Measurements from ENCODE around the gene SDK2. TPM values are rescaled to one million over a fixed set of nuclear protein-coding genes. Genes with fewer than 3 reads are reported as not detected.

The SDK2 gene
- total RNA-seq, 2 donors from 2014 or later, result 1.5 to 5.6 TPM

GRCh38 chr17:73642659-73643000 lies 1.6 kb downstream of the SDK2 start:
- Histone ChIP-seq H3K27me3 (no peaks in the 10 kb centered on the region), H3K27ac (no peak overlapping the region), H3K9me3 (no peaks in the 10 kb centered on the region), H3K4me3 (peak overlapping the region in 1 of 2 donors; percentile 59), H3K4me1 (peaks cover 0 to 27% of the 10 kb centered on the region in 2 donors), H3K36me3 (no peaks in the 10 kb centered on the region)
- DNase-seq (ENCODE audit: low spot score), result no peak
- no peak for TF ChIP-seq CTCF (IDR thresholded peaks at IDR 0.05)

- TF ChIP-seq CTCF (IDR thresholded peaks at IDR 0.05), result no peak
- Histone ChIP-seq H3K27me3 (no peaks in the 10 kb centered on the region), H3K36me3 (no peaks in the 10 kb centered on the region), H3K4me1 (peaks cover 0 to 27% of the 10 kb centered on the region in 2 donors), H3K9me3 (no peaks in the 10 kb centered on the region), H3K27ac (no peak overlapping the region), H3K4me3 (no peak overlapping the region)
- DNase-seq (ENCODE audit: low spot score), result no peak
Measured at GRCh38 chr17:73641826-73642600, 2.2 kb downstream of the SDK2 start.

- Histone ChIP-seq H3K4me1 (peaks cover 0 to 27% of the 10 kb centered on the region in 2 donors), H3K27ac (no peak overlapping the region), H3K27me3 (no peaks in the 10 kb centered on the region)
Measured at GRCh38 chr17:73640691-73641090, 3.6 kb downstream of the SDK2 start.

GRCh38 chr17:73639932-73640331 lies 4.3 kb downstream of the SDK2 start:
- Histone ChIP-seq H3K4me1 (peaks cover 0 to 21% of the 10 kb centered on the region in 2 donors), H3K27ac (no peak overlapping the region), H3K4me3 (no peak overlapping the region), H3K9me3 (no peaks in the 10 kb centered on the region), H3K27me3 (no peaks in the 10 kb centered on the region), H3K36me3 (no peaks in the 10 kb centered on the region)
- DNase-seq (ENCODE audit: low spot score), result no peak
- no peak for TF ChIP-seq CTCF (IDR thresholded peaks at IDR 0.05)

More at GRCh38 chr17:73640691-73641090, 3.6 kb downstream of the SDK2 start:
- Histone ChIP-seq H3K36me3 (no peaks in the 10 kb centered on the region), H3K4me3 (no peak overlapping the region), H3K9me3 (no peaks in the 10 kb centered on the region)
- TF ChIP-seq CTCF (IDR thresholded peaks at IDR 0.05), result no peak
- DNase-seq (ENCODE audit: low spot score), result no peak

GRCh38 chr17:73639322-73639721 lies 4.9 kb downstream of the SDK2 start:
- Histone ChIP-seq H3K4me3 (no peak overlapping the region), H3K36me3 (no peaks in the 10 kb centered on the region), H3K4me1 (peaks cover 0 to 18% of the 10 kb centered on the region in 2 donors), H3K9me3 (no peaks in the 10 kb centered on the region), H3K27ac (no peak overlapping the region), H3K27me3 (no peaks in the 10 kb centered on the region)
- no peak for DNase-seq (ENCODE audit: low spot score)
- no peak for TF ChIP-seq CTCF (IDR thresholded peaks at IDR 0.05)

GRCh38 chr17:73638556-73638955 lies 5.7 kb downstream of the SDK2 start:
- Histone ChIP-seq H3K4me1 (peaks cover 0 to 10% of the 10 kb centered on the region in 2 donors), H3K27ac (no peak overlapping the region), H3K36me3 (no peaks in the 10 kb centered on the region), H3K4me3 (no peak overlapping the region), H3K9me3 (no peaks in the 10 kb centered on the region), H3K27me3 (no peaks in the 10 kb centered on the region)
- no peak for TF ChIP-seq CTCF (IDR thresholded peaks at IDR 0.05)
- DNase-seq (ENCODE audit: low spot score), result no peak

Measured in right atrium auricular region (tissue), 2 donors.